CD1c-positive myeloid dendritic cell (primary cell): ENCODE measurements around the gene PALM.
A peak's percentile ranks its signal among the peaks of the same experiment; 100 is the strongest.
"Not testable (repeated sequence)": the region's sequence is repeated elsewhere in the genome, so short reads cannot be mapped to it uniquely, and the experiment has no call there.

Experiments
- DNase-seq: peaks from one replicate; pipeline ENCODE4 v3.0.0-alpha.2; 2016; ENCODE audit errors: extremely low spot score

Gene PALM

GRCh38 chr19:732148-733069, 23.7 kb downstream of the PALM start:
- DNase-seq: no peak

- no peak for DNase-seq
These were observed 26.0 kb downstream of the PALM start for GRCh38 chr19:734716-735115.

DNA sequence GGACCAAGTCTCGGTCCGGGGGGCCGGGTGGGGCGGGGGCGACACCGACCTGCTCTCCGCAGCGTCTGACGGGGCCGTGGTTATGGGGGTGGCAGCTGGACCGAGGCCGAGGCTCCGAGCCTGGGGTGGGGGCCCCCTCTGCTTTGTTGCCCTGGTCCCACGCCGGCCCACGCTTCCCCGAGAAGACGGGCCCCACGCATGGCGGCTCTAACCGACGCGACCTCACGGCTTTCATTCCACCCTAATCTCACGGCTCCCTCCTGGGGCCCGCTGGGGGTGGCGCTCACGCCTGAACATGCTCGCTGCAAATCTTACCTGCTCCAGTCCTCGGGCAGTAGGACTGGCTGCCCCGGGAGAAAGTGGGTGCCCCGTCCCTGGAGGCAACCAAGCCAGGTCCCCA, 27.4 kb downstream of the PALM start:
- no peak for DNase-seq

DNA sequence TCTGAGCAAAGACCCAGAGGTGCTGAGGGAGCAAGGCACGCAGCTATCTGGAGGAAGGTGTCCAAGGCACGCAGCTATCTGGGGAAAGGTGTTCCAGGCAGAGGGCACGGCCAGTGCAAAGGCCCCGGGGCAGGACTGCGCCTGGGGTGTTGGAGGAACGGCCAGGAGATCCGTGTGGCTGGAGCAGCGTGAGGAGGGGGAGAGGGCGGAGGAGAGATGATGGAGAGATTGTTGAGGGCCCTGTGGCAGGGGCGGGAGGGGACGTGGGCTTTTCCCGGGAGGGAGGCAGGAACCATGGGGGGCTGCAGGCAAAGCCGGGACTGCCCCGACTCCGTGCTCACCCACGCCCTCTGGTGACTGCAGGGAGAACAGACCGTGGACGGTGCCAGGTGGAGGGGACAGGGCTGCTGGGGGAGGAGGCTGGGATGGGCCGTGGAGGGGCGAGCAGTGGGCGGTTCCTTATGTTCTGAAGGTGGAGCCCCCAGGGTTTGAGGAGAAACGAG, 28.9 kb downstream of the PALM start:
- DNase-seq: peak; percentile 38

DNA sequence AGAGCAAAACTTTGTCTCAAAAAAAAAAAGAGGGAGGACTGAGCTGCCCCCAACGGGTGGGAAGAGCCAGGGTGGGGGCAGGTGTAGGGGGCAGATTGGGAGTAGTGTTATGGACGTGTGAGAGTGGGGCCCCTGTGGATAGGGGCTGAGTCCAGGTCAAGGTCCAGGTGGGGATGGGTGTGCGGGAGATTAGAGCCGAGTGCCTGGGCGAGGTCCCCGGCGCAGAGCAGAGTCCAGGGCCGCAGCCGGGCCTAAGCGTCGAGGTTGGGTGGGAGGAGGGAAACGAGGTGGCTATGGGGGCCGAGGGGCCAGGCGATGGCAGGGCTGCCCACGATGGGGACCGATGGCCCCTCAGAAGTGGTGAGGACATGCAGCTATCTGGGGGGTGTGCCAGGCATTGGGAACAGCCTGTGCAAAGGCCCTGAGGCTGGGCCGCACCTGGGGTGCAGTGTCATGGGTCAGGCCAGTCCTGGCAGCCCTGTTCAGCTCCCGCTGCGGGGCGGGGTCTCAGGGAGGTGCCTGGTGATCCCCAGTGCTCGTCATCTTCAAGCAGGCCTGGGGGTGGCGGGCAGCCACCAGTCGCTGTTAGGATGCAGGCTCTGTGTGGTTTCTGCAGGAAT, 29.9 kb downstream of the PALM start:
- no peak for DNase-seq

DNA sequence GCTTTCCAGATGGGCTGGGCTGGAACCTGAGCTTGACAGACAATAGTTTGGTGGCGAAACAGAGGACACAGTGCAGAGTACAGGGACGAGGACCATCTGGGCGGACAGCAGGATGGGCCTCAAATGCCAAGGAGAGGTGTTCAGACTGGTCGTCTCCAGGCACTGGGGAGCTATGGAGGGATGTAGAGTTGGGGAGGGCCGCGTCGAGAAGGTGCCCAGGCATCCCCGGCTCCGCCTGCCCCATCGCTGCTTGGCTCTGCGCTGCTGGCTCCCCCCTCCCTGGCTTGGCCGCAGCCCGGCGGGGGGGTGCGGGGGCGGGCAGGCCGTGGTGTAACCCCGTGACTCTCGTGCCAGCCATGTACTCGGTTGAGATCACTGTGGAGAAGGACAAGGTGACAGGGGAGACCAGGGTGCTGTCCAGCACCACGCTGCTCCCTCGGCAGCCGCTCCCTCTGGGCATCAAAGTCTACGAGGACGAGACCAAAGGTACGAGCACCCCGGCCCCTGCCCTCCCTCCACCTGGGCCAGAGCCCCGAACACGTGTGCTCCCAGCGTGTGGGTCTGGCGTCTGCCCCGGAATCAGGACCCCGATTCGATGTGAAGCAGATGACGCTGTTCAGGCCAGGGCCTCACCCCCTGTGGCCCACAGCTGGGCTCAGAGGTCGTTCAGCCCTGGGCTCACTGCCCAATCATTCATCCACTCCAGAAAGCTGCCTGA, 31.4 kb downstream of the PALM start:
- DNase-seq: no peak

DNA sequence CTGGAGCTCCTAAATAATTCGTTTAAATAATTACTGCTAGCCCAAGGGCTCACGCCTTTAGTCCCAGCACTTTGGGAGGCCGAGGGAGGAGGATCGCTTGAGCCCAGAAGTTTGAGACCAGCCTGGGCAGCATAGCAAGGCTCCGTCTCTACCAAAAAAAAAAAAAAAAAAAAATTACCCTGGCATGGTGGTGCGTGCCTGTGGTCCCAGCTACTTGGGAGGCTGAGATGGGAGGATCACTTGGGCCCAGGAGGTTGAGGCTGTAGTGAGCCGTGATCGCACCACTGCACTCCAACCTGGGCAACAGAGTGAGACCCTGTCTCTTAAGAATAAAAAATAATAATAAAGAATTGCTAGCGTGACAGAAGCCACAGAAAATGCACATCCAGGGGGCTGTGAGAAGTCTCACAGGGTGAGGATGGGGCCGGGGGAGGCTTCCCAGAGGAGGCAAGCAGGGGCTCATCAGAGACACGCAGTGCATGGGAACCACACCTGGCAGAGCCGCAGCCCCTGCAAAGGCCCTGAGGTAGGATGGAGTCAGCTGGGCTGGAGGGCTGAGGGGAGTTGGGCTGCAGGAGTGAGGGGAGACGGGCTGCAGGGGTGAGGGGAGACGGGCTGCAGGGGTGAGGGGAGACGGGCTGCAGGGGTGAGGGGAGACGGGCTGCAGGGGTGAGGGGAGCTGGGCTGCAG, 32.2 kb downstream of the PALM start:
- not testable (repeated sequence) for DNase-seq

DNA sequence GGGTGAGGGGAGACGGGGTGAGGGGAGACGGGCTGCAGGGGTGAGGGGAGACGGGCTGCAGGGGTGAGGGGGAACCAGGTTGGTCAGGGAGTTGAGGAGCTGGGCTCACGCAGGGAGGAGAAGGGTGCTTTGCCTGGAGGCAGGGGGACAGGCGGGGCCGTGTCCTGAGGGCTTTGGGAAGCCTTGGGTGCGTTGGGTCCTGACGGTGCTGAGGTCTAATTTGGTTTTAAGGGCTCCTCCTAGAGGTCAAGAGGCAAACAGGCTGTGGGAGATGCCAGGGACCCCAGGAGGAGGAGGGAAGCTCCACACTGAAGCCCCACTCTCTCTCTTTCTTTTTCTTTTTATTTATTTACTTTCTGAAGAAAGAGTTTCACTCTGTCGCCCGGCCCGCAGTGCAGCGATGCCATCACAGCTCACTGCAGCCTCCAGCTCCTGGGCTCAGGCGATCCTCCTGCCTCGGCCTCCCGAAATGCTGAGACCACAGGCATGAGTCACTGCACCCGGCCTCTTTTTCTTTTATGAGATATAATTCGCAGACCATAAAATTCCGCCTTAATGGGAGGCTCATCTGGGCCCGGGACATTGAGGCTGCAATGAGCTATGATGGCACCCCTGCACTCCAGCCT, 32.9 kb downstream of the PALM start:
- no peak for DNase-seq

DNA sequence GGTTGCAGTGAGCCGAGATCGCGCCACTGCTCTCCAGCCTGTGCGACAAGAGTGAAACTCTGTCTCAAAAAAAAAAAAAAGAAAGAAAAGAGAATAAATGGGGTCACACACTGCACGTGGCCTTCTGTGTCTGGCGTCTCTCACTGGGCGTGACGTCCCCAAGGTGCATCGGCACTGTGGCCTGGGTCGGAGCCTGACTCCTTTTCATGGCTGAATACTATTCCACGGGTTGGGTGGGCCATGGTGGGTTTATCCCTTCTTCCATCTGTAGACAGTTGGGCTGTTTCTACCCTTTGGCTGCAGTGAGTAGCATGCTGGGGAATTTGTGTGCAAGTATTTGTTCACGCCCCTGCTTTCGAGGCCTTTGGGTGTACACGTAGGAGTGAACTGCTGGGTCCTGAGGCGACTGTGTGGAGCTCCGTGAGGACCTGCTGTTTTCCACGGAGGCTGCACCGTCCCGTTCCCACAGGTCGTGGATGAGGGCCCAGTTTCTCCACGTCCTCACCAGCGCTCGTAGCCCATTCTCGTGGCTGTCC, 33.9 kb downstream of the PALM start:
- no peak for DNase-seq

DNA sequence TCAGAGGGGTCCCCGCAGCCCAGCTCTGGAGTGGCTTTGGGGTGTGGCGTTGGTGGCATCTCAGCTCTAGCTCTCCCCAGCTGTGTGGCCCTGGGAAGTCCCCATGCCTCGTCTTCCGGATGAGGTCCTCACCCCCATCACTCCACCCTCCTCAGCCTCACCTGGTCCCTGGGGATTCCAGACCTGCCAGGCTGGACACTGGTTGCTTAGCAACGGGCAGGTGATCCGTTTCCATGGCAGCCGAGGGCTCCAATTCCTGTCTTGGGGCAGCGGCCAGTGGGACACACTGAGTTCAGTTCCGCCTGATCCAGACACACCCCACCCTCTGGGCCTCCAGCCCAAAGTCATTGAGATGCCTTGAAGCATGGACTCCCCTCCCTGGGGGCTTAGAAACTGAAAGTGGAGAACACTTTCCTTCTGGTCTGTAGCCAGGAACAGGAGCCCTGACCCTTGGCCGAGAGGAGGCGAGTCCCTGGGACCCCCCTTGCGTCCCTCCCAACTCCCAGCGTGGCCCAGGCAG, 34.5 kb downstream of the PALM start:
- DNase-seq: no peak

GRCh38 chr19:745138-745537, 36.4 kb downstream of the PALM start:
- DNase-seq: not testable (repeated sequence)

DNA sequence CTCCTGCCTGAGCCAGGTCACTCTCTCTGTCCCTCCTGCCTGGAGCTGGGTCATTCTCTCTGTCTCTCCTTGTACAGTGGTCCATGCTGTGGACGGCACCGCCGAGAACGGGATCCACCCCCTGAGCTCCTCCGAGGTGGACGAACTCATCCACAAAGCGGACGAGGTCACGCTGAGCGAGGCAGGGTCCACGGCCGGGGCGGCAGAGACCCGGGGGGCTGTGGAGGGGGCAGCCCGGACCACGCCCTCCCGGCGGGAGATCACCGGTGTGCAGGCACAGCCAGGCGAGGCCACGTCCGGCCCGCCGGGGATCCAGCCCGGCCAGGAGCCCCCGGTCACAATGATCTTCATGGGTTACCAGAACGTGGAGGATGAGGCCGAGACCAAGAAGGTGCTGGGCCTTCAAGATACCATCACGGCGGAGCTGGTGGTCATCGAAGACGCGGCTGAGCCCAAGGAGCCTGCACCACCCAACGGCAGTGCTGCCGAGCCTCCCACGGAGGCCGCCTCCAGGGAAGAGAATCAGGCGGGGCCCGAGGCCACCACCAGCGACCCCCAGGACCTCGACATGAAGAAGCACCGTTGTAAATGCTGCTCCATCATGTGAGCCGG, 37.6 kb downstream of the PALM start:
- DNase-seq: no peak

GRCh38 chr19:746956-747355, 38.2 kb downstream of the PALM start:
- DNase-seq: no peak

GRCh38 chr19:747432-748273, 38.9 kb downstream of the PALM start:
- no peak for DNase-seq

- no peak for DNase-seq
These were observed 39.5 kb downstream of the PALM start for GRCh38 chr19:748274-748598.

- no peak for DNase-seq
These were observed 41.1 kb downstream of the PALM start for GRCh38 chr19:749811-750210.

GRCh38 chr19:750640-751423, 42.1 kb downstream of the PALM start, which contains the start of gene MISP:
Gene MISP (plus strand): TSS chr19:751112. CDS start chr19:756947, 5,835 bp downstream.
- no peak for DNase-seq

DNA sequence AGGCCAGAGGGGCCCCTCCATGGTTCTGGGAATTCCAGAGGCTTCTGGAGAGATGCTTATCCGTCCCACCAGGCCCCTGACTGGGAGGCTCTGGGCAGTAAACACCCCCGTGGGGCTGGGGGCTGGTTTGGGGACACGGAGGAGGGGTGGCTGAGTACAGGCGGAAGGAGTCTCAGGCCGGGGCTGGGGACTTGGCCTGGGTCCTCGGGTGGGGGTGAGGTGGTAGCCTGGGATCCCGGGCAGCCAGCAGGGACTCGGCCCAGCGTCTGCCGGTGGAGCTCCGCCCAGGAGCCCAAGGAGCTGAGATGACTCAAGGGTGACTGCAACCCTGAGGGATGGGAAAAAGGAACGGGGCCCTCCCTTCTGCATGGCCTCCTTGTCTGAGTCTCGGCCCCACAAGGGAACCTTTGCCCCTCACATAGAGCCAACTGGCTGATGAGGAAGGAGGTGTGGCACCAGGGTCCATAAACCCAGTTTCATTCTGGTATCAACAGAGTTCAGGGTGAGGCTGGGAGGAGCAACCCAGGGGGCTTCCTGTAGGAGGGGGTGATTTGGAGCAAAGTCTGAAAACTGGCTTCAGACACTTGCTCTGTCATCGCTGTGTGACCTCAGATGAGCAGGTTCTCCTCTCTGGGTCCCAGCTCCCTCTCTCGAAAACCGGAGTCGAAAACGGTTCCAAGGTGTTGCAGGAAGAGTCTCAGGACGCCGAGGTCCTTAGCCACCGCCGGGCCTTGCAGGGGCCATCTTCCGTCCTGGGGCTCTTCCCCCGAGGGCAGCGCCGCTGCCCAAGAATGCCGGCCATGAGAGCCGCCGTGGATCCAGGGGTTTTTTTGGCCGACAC, 43.0 kb downstream of the PALM start:
- peak; percentile 79 for DNase-seq
